Hepatocyte (in vitro differentiated cells): ENCODE data around the gene CTNNA2. TPM values are rescaled to one million over a fixed set of nuclear protein-coding genes. Genes with fewer than 3 reads are reported as not detected.

Experiments used
- DNase-seq: peaks from one replicate; pipeline ENCODE4 v3.0.0-alpha.2; 2016; ENCODE audit warnings: low spot score
- H2AFZ ChIP-seq: fragments of 200-600 bp; sonication (generic); 2 replicates; pipeline ENCODE4 v1.6.0; 2016; ENCODE audit warnings: antibody characterized with exemption, mild to moderate bottlenecking
- H3K27ac ChIP-seq: fragments of 200-600 bp; sonication (generic); 2 replicates; pipeline ENCODE4 v1.5.1; 2016; ENCODE audit warnings: mild to moderate bottlenecking
- H3K27me3 ChIP-seq: fragments of 200-600 bp; sonication (generic); 2 replicates; pipeline ENCODE4 v1.6.1; 2016
- H3K36me3 ChIP-seq: fragments of 200-600 bp; sonication (generic); replicated peaks from 2 replicates; pipeline ENCODE4 v1.5.1; 2016; ENCODE audit warnings: low read depth; ENCODE audit not compliant: insufficient read depth
- H3K4me1 ChIP-seq: fragments of 200-600 bp; sonication (generic); 2 replicates; pipeline ENCODE4 v1.5.1; 2016; ENCODE audit warnings: mild to moderate bottlenecking, moderate library complexity; ENCODE audit not compliant: insufficient read depth
- H3K4me2 ChIP-seq: fragments of 200-600 bp; sonication (generic); 2 replicates; pipeline ENCODE4 v1.6.0; 2016
- H3K4me3 ChIP-seq: fragments of 200-600 bp; sonication (generic); 2 replicates; pipeline ENCODE4 v1.5.1; 2016; ENCODE audit warnings: mild to moderate bottlenecking
- H3K79me2 ChIP-seq: fragments of 200-600 bp; sonication (generic); 2 replicates; pipeline ENCODE4 v1.6.0; 2017; ENCODE audit warnings: mild to moderate bottlenecking
- H3K9me2 ChIP-seq: fragments of 200-600 bp; sonication (generic); replicated peaks from 2 replicates; pipeline ENCODE4 v1.6.0; 2017; ENCODE audit warnings: mild to moderate bottlenecking; ENCODE audit not compliant: insufficient read depth
- H3K9me3 ChIP-seq: fragments of 200-600 bp; sonication (generic); 2 replicates; pipeline ENCODE4 v1.5.1; 2016; ENCODE audit warnings: low read depth, mild to moderate bottlenecking
- H4K20me1 ChIP-seq: fragments of 200-600 bp; sonication (generic); 2 replicates; pipeline ENCODE4 v1.6.0; 2016; ENCODE audit warnings: mild to moderate bottlenecking; ENCODE audit not compliant: insufficient read depth, poor library complexity, severe bottlenecking
- EZH2 ChIP-seq: fragments of 200-600 bp; sonication (generic); IDR thresholded peaks from 2 replicates; pipeline ENCODE4 v1.6.1; 2016; ENCODE audit warnings: antibody characterized with exemption, mild to moderate bottlenecking, borderline replicate concordance
- EZH2phosphoT487 ChIP-seq: fragments of 200-600 bp; sonication (generic); IDR thresholded peaks from one replicate; pipeline ENCODE4 v1.6.1; 2018; ENCODE audit warnings: antibody characterized with exemption, mild to moderate bottlenecking, low read depth, moderate library complexity; ENCODE audit not compliant: unreplicated experiment, severe bottlenecking
- WGBS: methylation state at CpG from one replicate; pipeline ENCODE4 v1.1.6; 2016; ENCODE audit warnings: low lambda C conversion rate; ENCODE audit errors: missing lambda C conversion rate; 5-methylcytosine and 5-hydroxymethylcytosine counted together
- polyA plus RNA-seq: library from polyadenylated mRNA; unstranded; fragments of >200 nt; fragmentation: Nextera tagmentation; extraction: Ambion mirVana; gene quantifications from 2 replicates; pipeline ENCODE4 v1.2.1, GENCODE V29; 2016
- total RNA-seq: library from RNA; depleted of rRNA; stranded (reverse); fragments of >200 nt; gene quantifications from 2 replicates; pipeline ENCODE4 v1.2.3, GENCODE V29; 2014
- TF ChIP-seq, protein P1 (sequence below): fragments of 200-600 bp; sonication (generic); IDR thresholded peaks from 2 replicates; pipeline ENCODE4 v1.5.1; 2016; ENCODE audit warnings: antibody characterized with exemption, mild to moderate bottlenecking; ENCODE audit not compliant: poor library complexity

CTNNA2 gene
- total and polyA plus RNA-seq, 2 experiments from 2014 or later, result 0.79 to 4.4 TPM

DNA sequence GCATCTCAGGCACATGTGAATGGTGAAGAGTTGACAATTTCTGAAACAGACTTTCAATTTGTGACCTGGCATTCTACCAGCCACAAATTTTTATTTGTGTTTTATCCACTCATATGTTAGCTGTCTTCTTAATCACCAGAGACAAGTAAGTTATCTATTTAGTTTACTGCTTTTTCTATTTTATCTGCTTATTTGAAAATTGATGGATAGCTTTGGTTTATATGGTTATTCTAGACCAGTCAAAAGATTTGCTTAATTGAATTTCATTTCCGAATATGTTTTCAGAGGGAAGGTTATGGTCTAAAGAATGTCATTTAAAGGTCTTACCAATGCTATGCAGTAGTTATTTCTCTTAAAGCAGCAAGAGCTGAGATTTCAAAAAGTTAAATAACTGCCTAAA, 835.2 kb downstream of the CTNNA2 start:
- WGBS, result 81% methylated on average over 1 of the region's 1 CpG
- H4K20me1 ChIP-seq, result no peaks in the 10 kb centered on the region
- DNase-seq, result no peak
- no peak for TF ChIP-seq EZH2
- TF ChIP-seq, protein P1, sequence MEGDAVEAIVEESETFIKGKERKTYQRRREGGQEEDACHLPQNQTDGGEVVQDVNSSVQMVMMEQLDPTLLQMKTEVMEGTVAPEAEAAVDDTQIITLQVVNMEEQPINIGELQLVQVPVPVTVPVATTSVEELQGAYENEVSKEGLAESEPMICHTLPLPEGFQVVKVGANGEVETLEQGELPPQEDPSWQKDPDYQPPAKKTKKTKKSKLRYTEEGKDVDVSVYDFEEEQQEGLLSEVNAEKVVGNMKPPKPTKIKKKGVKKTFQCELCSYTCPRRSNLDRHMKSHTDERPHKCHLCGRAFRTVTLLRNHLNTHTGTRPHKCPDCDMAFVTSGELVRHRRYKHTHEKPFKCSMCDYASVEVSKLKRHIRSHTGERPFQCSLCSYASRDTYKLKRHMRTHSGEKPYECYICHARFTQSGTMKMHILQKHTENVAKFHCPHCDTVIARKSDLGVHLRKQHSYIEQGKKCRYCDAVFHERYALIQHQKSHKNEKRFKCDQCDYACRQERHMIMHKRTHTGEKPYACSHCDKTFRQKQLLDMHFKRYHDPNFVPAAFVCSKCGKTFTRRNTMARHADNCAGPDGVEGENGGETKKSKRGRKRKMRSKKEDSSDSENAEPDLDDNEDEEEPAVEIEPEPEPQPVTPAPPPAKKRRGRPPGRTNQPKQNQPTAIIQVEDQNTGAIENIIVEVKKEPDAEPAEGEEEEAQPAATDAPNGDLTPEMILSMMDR, result no peak
- TF ChIP-seq EZH2phosphoT487, result no peak
- H3K79me2 ChIP-seq, result no peaks in the 10 kb centered on the region
- no peaks in the 10 kb centered on the region for H3K36me3 ChIP-seq
- no peaks in the 10 kb centered on the region for H3K4me1 ChIP-seq
- H3K4me3 ChIP-seq, result no peak overlapping the region
- H2AFZ ChIP-seq, result no peak overlapping the region
- no peaks in the 10 kb centered on the region for H3K9me3 ChIP-seq
- no peak overlapping the region for H3K27ac ChIP-seq
- no peaks in the 10 kb centered on the region for H3K9me2 ChIP-seq
- H3K4me2 ChIP-seq, result no peak overlapping the region
- H3K27me3 ChIP-seq, result no peaks in the 10 kb centered on the region

DNA sequence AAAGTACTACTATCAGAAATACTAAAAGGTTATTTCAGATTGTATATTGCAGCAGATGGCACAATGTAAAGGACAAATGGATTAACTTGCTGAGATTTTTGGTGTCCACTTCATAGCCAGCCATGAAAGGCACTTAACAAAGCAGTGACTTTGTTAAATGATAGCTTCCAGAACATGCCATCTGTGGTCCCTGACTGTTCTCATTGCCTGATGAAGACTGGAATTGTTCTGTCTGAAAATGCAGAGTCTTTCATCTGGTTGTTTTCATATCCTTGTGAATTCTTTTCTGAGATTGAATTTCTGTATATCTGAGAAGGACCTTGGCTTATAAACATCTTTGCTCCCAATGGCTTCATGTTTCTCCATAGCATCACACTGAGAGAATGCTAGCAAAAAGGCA, 836.1 kb downstream of the CTNNA2 start:
- H3K9me2 ChIP-seq, result no peaks in the 10 kb centered on the region
- TF ChIP-seq EZH2 (no peak), EZH2phosphoT487 (no peak)
- TF ChIP-seq, protein P1, result no peak
- H3K4me3 ChIP-seq, result no peak overlapping the region
- no peak for DNase-seq
- H3K27me3 ChIP-seq, result no peaks in the 10 kb centered on the region
- no peaks in the 10 kb centered on the region for H4K20me1 ChIP-seq
- no peak overlapping the region for H3K4me2 ChIP-seq
- no peaks in the 10 kb centered on the region for H3K4me1 ChIP-seq
- H2AFZ ChIP-seq, result no peak overlapping the region
- no peaks in the 10 kb centered on the region for H3K36me3 ChIP-seq
- H3K27ac ChIP-seq, result no peak overlapping the region
- H3K9me3 ChIP-seq, result no peaks in the 10 kb centered on the region
- no peaks in the 10 kb centered on the region for H3K79me2 ChIP-seq

DNA sequence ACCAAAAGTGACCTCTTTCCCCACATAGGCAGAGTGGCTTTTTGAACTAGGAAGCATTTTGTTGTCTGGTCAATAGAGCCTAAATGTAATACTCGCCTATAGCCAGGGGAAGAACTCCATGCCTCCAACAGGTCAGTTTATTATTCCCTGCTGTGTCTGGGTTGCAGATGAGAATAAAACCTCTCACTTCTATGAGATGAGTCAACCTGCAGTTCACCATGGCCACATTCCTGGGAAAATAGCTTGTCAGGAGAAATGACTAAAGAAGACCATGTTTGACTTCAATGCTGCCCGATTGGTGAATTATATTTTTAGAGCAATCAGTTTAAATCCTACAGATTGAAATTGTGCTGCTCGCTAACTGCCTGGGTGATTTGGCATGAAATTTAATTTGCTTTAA, 838.4 kb downstream of the CTNNA2 start:
- H4K20me1 ChIP-seq, result no peaks in the 10 kb centered on the region
- H3K9me2 ChIP-seq, result no peaks in the 10 kb centered on the region
- no peaks in the 10 kb centered on the region for H3K36me3 ChIP-seq
- no peaks in the 10 kb centered on the region for H3K4me1 ChIP-seq
- DNase-seq, result no peak
- H3K4me3 ChIP-seq, result no peak overlapping the region
- no peak overlapping the region for H3K4me2 ChIP-seq
- no peak overlapping the region for H2AFZ ChIP-seq
- TF ChIP-seq, protein P1, result no peak
- TF ChIP-seq EZH2 (no peak), EZH2phosphoT487 (no peak)
- H3K79me2 ChIP-seq, result no peaks in the 10 kb centered on the region
- WGBS, result 89% methylated on average over 3 of the region's 3 CpGs
- H3K27ac ChIP-seq, result no peak overlapping the region
- no peaks in the 10 kb centered on the region for H3K9me3 ChIP-seq
- H3K27me3 ChIP-seq, result no peaks in the 10 kb centered on the region

DNA sequence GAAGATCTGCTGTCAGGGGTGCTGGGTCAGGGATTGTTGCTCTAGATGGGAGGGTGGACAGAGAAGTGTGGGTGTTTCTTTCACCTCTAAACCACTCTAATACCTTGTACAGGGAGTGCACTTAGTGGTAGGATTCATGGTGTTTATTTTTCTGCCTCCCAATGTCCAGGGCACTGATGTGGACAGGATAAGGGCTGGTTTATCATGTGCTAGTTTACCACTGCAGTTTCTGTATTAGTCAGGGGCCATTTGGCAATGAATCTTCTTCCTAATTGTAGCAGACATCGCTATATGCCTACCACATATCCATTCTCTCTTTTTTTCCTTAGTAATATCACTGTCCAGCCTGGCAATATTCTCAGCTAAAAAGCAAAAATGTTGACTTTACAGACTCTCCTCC, 842.0 kb downstream of the CTNNA2 start:
- WGBS, result 91% methylated on average over 1 of the region's 1 CpG
- no peaks in the 10 kb centered on the region for H3K79me2 ChIP-seq
- TF ChIP-seq EZH2phosphoT487, result no peak
- TF ChIP-seq, protein P1, result no peak
- TF ChIP-seq EZH2, result no peak

More for the DNA sequence above, 842.0 kb downstream of the CTNNA2 start:
- no peaks in the 10 kb centered on the region for H3K4me1 ChIP-seq
- H3K9me2 ChIP-seq, result no peaks in the 10 kb centered on the region
- DNase-seq, result no peak
- no peak overlapping the region for H3K27ac ChIP-seq
- H4K20me1 ChIP-seq, result no peaks in the 10 kb centered on the region
- no peak overlapping the region for H3K4me2 ChIP-seq
- no peaks in the 10 kb centered on the region for H3K9me3 ChIP-seq
- H3K4me3 ChIP-seq, result no peak overlapping the region
- no peaks in the 10 kb centered on the region for H3K36me3 ChIP-seq
- no peaks in the 10 kb centered on the region for H3K27me3 ChIP-seq
- H2AFZ ChIP-seq, result no peak overlapping the region
